ENCODE results near the gene UBE2E3. TPM values are rescaled to one million over a fixed set of nuclear protein-coding genes. Genes with fewer than 3 reads are reported as not detected.

Gene UBE2E3
- total RNA-seq, 2 experiments from 2014 or later: 26.7 to 29.4 TPM

DNA sequence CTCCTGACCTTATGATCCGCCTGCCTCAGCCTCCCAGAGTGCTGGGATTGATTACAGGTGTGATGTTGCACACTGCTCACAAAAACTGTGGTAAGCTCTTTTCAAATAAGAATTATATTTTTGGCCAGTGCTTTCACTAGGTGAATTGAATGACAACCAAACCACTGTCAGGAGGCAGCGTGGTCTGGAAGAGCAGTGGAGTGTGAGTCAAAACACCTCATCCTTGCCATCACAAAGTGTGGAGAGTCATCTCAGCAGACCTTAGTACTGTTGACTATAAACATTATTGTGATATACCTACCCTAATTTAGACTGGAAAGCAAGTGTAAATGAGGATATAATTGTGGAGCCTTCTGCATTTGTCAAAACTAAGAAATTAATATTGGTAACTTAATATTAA is 61.3 kb downstream of the UBE2E3 start:
- ATAC-seq (no peak), DNase-seq (peak; percentile 39)
- Mint-ChIP-seq H3K27ac (no peak overlapping the region), H3K9me3 (no peaks in the 10 kb centered on the region), H3K4me1 (ENCODE audit: low read depth) (peaks cover 19% of the 10 kb centered on the region), H3K36me3 (ENCODE audit: low read depth) (no peaks in the 10 kb centered on the region), H3K27me3 (no peaks in the 10 kb centered on the region), H3K4me3 (no peak overlapping the region)
- ChIA-PET POLR2A (no interaction called here), CTCF (interaction anchor here (1.6 kb wide), 1 partner anchor 17 kb away, joined by 7 read pairs; no protein-coding TSS in a partner anchor)
- intact Hi-C loops (cut with micrococcal nuclease): no loop called here
- no peak for TF ChIP-seq CTCF (IDR thresholded peaks at IDR 0.05)

DNA sequence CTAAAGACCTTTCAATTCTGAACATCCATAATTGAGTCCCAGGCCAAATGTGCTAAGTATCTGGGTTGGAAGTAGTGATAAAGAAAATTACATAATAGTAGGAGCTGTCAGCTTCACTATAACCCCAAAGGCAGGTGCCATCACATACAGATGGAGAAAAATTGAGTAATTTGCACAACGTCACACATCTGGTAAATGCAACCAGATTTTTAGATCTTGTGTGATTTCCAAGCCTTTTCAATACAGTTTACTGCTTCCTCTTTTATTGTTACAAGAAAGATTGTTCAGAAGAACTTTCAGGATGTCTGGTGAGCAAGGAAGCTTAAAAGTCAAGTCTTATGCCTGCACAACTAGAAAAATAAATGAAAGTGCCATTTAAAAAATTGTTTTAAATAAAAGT is 62.3 kb downstream of the UBE2E3 start:
- no peaks in the 10 kb centered on the region for H3K36me3 Mint-ChIP-seq (ENCODE audit: low read depth)
- H3K4me3 Mint-ChIP-seq: no peak overlapping the region
- CTCF ChIA-PET: no interaction called here
- no peak for DNase-seq
- no peak for ATAC-seq
- H3K9me3 Mint-ChIP-seq: no peaks in the 10 kb centered on the region
- intact Hi-C loops (cut with micrococcal nuclease): no loop called here
- no peak for TF ChIP-seq CTCF (IDR thresholded peaks at IDR 0.05)
- no peaks in the 10 kb centered on the region for H3K27me3 Mint-ChIP-seq
- POLR2A ChIA-PET: no interaction called here
- H3K4me1 Mint-ChIP-seq (ENCODE audit: low read depth): peaks cover 9% of the 10 kb centered on the region
- no peak overlapping the region for H3K27ac Mint-ChIP-seq

- ChIA-PET CTCF (interaction anchor here (1.9 kb wide), 1 partner anchor 12 kb away, joined by 12 read pairs; no protein-coding TSS in a partner anchor), POLR2A (no interaction called here)
- TF ChIP-seq CTCF (IDR thresholded peaks at IDR 0.05): no peak
- peak; percentile 55 for ATAC-seq
- Mint-ChIP-seq H3K4me3 (no peak overlapping the region), H3K36me3 (ENCODE audit: low read depth) (no peaks in the 10 kb centered on the region), H3K9me3 (no peaks in the 10 kb centered on the region), H3K27ac (no peak overlapping the region), H3K27me3 (no peaks in the 10 kb centered on the region), H3K4me1 (ENCODE audit: low read depth) (peaks cover 6% of the 10 kb centered on the region)
- no peak for DNase-seq
- intact Hi-C loops (cut with micrococcal nuclease): no loop called here
Observed at GRCh38 chr2:181046833-181047232, 66.4 kb downstream of the UBE2E3 start.

- CTCF ChIA-PET: interaction anchor here (1.9 kb wide), 1 partner anchor 11 kb away, joined by 12 read pairs; no protein-coding TSS in a partner anchor
- intact Hi-C loops (cut with micrococcal nuclease): no loop called here
Observed at GRCh38 chr2:181047829-181048228, 67.4 kb downstream of the UBE2E3 start.

More at GRCh38 chr2:181047829-181048228, 67.4 kb downstream of the UBE2E3 start:
- POLR2A ChIA-PET: no interaction called here
- no peak for ATAC-seq
- Mint-ChIP-seq H3K4me3 (no peak overlapping the region), H3K36me3 (ENCODE audit: low read depth) (no peaks in the 10 kb centered on the region), H3K9me3 (no peaks in the 10 kb centered on the region), H3K4me1 (ENCODE audit: low read depth) (peaks cover 14% of the 10 kb centered on the region), H3K27ac (no peak overlapping the region), H3K27me3 (no peaks in the 10 kb centered on the region)
- no peak for DNase-seq
- no peak for TF ChIP-seq CTCF (IDR thresholded peaks at IDR 0.05)
